Hepatocyte (in vitro differentiated cells): ENCODE results near the gene LMAN2L. TPM values are rescaled to one million over a fixed set of nuclear protein-coding genes. Genes with fewer than 3 reads are reported as not detected.
A peak's percentile ranks its signal among the peaks of the same experiment; 100 is the strongest.

Experiments used
- DNase-seq: peaks from one replicate; pipeline ENCODE4 v3.0.0-alpha.2; 2016; ENCODE audit warnings: low spot score
- H2AFZ ChIP-seq: fragments of 200-600 bp; sonication (generic); 2 replicates; pipeline ENCODE4 v1.6.0; 2016; ENCODE audit warnings: antibody characterized with exemption, mild to moderate bottlenecking
- H3K27ac ChIP-seq: fragments of 200-600 bp; sonication (generic); 2 replicates; pipeline ENCODE4 v1.5.1; 2016; ENCODE audit warnings: mild to moderate bottlenecking
- H3K27me3 ChIP-seq: fragments of 200-600 bp; sonication (generic); 2 replicates; pipeline ENCODE4 v1.6.1; 2016
- H3K36me3 ChIP-seq: fragments of 200-600 bp; sonication (generic); replicated peaks from 2 replicates; pipeline ENCODE4 v1.5.1; 2016; ENCODE audit warnings: low read depth; ENCODE audit not compliant: insufficient read depth
- H3K4me1 ChIP-seq: fragments of 200-600 bp; sonication (generic); 2 replicates; pipeline ENCODE4 v1.5.1; 2016; ENCODE audit warnings: mild to moderate bottlenecking, moderate library complexity; ENCODE audit not compliant: insufficient read depth
- H3K4me2 ChIP-seq: fragments of 200-600 bp; sonication (generic); 2 replicates; pipeline ENCODE4 v1.6.0; 2016
- H3K4me3 ChIP-seq: fragments of 200-600 bp; sonication (generic); 2 replicates; pipeline ENCODE4 v1.5.1; 2016; ENCODE audit warnings: mild to moderate bottlenecking
- H3K79me2 ChIP-seq: fragments of 200-600 bp; sonication (generic); 2 replicates; pipeline ENCODE4 v1.6.0; 2017; ENCODE audit warnings: mild to moderate bottlenecking
- H3K9me2 ChIP-seq: fragments of 200-600 bp; sonication (generic); replicated peaks from 2 replicates; pipeline ENCODE4 v1.6.0; 2017; ENCODE audit warnings: mild to moderate bottlenecking; ENCODE audit not compliant: insufficient read depth
- H3K9me3 ChIP-seq: fragments of 200-600 bp; sonication (generic); 2 replicates; pipeline ENCODE4 v1.5.1; 2016; ENCODE audit warnings: low read depth, mild to moderate bottlenecking
- H4K20me1 ChIP-seq: fragments of 200-600 bp; sonication (generic); 2 replicates; pipeline ENCODE4 v1.6.0; 2016; ENCODE audit warnings: mild to moderate bottlenecking; ENCODE audit not compliant: insufficient read depth, poor library complexity, severe bottlenecking
- EZH2 ChIP-seq: fragments of 200-600 bp; sonication (generic); IDR thresholded peaks from 2 replicates; pipeline ENCODE4 v1.6.1; 2016; ENCODE audit warnings: antibody characterized with exemption, mild to moderate bottlenecking, borderline replicate concordance
- EZH2phosphoT487 ChIP-seq: fragments of 200-600 bp; sonication (generic); IDR thresholded peaks from one replicate; pipeline ENCODE4 v1.6.1; 2018; ENCODE audit warnings: antibody characterized with exemption, mild to moderate bottlenecking, low read depth, moderate library complexity; ENCODE audit not compliant: unreplicated experiment, severe bottlenecking
- WGBS: methylation state at CpG from one replicate; pipeline ENCODE4 v1.1.6; 2016; ENCODE audit warnings: low lambda C conversion rate; ENCODE audit errors: missing lambda C conversion rate; 5-methylcytosine and 5-hydroxymethylcytosine counted together
- polyA plus RNA-seq: library from polyadenylated mRNA; unstranded; fragments of >200 nt; fragmentation: Nextera tagmentation; extraction: Ambion mirVana; gene quantifications from 2 replicates; pipeline ENCODE4 v1.2.1, GENCODE V29; 2016
- total RNA-seq: library from RNA; depleted of rRNA; stranded (reverse); fragments of >200 nt; gene quantifications from 2 replicates; pipeline ENCODE4 v1.2.3, GENCODE V29; 2014
- TF ChIP-seq, protein P1 (sequence below): fragments of 200-600 bp; sonication (generic); IDR thresholded peaks from 2 replicates; pipeline ENCODE4 v1.5.1; 2016; ENCODE audit warnings: antibody characterized with exemption, mild to moderate bottlenecking; ENCODE audit not compliant: poor library complexity

Gene LMAN2L
- total and polyA plus RNA-seq, 2 experiments from 2014 or later, result 35.6 to 46.7 TPM

GRCh38 chr2:96760986-96761832, 21.3 kb upstream of the LMAN2L start:
- Histone ChIP-seq H3K9me2 (no peaks in the 10 kb centered on the region), H2AFZ (peak overlapping the region; percentile 38), H4K20me1 (no peaks in the 10 kb centered on the region), H3K36me3 (no peaks in the 10 kb centered on the region), H3K9me3 (no peaks in the 10 kb centered on the region), H3K27me3 (no peaks in the 10 kb centered on the region), H3K4me2 (peak overlapping the region; percentile 82), H3K79me2 (peaks cover 52% of the 10 kb centered on the region), H3K4me1 (peaks cover 43% of the 10 kb centered on the region), H3K27ac (peak overlapping the region; percentile 75), H3K4me3 (peak overlapping the region; percentile 57)
- WGBS, result 55% methylated on average over 42 of the region's 59 CpGs
- DNase-seq, result peak; percentile 37
- TF ChIP-seq EZH2phosphoT487 (no peak), EZH2 (no peak)
- TF ChIP-seq, protein P1, sequence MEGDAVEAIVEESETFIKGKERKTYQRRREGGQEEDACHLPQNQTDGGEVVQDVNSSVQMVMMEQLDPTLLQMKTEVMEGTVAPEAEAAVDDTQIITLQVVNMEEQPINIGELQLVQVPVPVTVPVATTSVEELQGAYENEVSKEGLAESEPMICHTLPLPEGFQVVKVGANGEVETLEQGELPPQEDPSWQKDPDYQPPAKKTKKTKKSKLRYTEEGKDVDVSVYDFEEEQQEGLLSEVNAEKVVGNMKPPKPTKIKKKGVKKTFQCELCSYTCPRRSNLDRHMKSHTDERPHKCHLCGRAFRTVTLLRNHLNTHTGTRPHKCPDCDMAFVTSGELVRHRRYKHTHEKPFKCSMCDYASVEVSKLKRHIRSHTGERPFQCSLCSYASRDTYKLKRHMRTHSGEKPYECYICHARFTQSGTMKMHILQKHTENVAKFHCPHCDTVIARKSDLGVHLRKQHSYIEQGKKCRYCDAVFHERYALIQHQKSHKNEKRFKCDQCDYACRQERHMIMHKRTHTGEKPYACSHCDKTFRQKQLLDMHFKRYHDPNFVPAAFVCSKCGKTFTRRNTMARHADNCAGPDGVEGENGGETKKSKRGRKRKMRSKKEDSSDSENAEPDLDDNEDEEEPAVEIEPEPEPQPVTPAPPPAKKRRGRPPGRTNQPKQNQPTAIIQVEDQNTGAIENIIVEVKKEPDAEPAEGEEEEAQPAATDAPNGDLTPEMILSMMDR, result peak; percentile 59

DNA sequence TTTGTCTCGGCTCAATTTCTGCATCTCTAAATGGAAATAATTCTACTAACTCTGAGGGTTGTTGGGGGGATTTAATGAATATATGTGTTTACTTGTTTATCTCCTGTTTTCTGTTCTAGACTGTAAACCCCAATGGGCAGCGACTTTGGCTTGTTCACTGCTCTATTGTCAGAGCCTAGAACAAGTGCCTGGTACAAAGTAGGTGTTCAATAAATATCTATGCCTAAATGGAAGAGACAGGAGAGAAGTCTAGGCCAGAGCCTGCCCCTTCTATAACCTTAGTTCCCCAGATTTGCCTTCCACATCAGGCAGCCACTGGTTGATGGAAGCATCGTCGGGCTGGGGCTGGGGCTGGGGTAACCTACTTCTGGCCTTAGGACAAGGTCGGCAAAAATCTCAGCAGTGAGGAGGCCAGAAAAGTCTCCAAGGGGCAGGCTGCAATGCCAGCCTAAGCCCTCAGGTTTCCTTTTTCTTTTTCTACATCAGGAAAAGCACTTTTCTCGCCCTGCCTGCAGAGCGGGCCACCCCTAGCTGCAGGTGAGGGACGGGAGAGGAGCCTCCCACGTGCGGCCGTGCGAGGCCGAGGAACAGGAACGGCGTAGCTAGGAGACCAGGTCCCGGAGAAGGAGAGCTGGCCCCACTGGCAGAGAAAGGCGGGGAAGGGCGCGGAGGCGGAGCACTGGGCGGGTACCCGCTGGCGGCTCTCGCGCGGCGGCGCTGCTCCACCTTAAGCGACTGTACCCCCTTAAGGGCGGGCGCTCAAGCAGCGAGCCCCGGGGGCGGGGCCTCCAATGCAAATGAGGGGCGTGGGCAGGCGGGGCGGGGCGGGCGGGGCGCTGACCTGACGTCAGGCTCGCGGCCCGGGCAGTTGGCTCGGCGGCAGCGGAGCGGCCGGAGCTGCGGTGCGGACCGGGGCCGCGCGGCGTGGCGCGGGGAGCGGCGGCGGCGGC, 20.4 kb upstream of the LMAN2L start, which contains the start of gene CNNM4:
Gene CNNM4, plus strand, starts transcription at position 867 of the 950 bp plus-strand sequence. CDS start 98 bp downstream, outside the sequence.
- Histone ChIP-seq H2AFZ (peak within 1 kb of the TSS; percentile 38), H3K27me3 (no peaks in the 10 kb centered on the region), H3K27ac (peak within 1 kb of the TSS; percentile 75), H4K20me1 (no peaks in the 10 kb centered on the region), H3K79me2 (peaks cover 43% of the 10 kb centered on the region), H3K9me3 (no peaks in the 10 kb centered on the region), H3K4me1 (peaks cover 43% of the 10 kb centered on the region), H3K36me3 (no peaks in the 10 kb centered on the region), H3K4me2 (peak within 1 kb of the TSS; percentile 82), H3K9me2 (no peaks in the 10 kb centered on the region), H3K4me3 (peak within 1 kb of the TSS; percentile 57)
- 13% methylated on average over 25 of the region's 62 CpGs for WGBS
- peak; percentile 98 for DNase-seq
- TF ChIP-seq, protein P1, result no peak
- no peak for TF ChIP-seq EZH2phosphoT487
- TF ChIP-seq EZH2, result no peak

GRCh38 chr2:96759548-96759947, 19.7 kb upstream of the LMAN2L start:
- Histone ChIP-seq H3K27ac (no peak overlapping the region), H3K27me3 (no peaks in the 10 kb centered on the region), H3K36me3 (no peaks in the 10 kb centered on the region), H2AFZ (no peak overlapping the region), H4K20me1 (no peaks in the 10 kb centered on the region), H3K4me1 (peaks cover 41% of the 10 kb centered on the region), H3K4me3 (no peak overlapping the region), H3K9me3 (no peaks in the 10 kb centered on the region), H3K4me2 (no peak overlapping the region), H3K79me2 (peaks cover 35% of the 10 kb centered on the region), H3K9me2 (no peaks in the 10 kb centered on the region)
- 95% methylated on average over 4 of the region's 4 CpGs for WGBS
- DNase-seq, result no peak
- no peak for TF ChIP-seq EZH2
- TF ChIP-seq, protein P1, result no peak
- TF ChIP-seq EZH2phosphoT487, result no peak
